ENCODE results near the gene BOD1. TPM values are rescaled to one million over a fixed set of nuclear protein-coding genes. Genes with fewer than 3 reads are reported as not detected.

BOD1 gene
- total and polyA plus RNA-seq, 2 of the 8 experiments (the other 6 are each of a cell fraction or from before 2014, with no cell fraction given): 107 to 149 TPM

- Histone ChIP-seq H2BK12ac (ENCODE audit: low read depth, low read length) (peak overlapping the region; percentile 99; the same call in 1 of the 2 replicates), H3K9ac (replicated peaks in 1 of 4; ENCODE audit: extremely low read depth in 1 of 4, low read depth in 3 of 4, low read length in 3 of 4) (no peak overlapping the region), H2BK120ac (replicated peaks; ENCODE audit: low read depth, low read length) (peak overlapping the region; percentile 16), H3K18ac (ENCODE audit: extremely low read depth, low read length) (peak overlapping the region; percentile 55; the same call in 1 of the 2 replicates), H3K23me2 (ENCODE audit: low read depth, low read length) (no peaks in the 10 kb centered on the region; the same call in 1 of the 2 replicates), H3K23ac (ENCODE audit: insufficient read length) (no peak overlapping the region), H2BK15ac (ENCODE audit: low read length) (peak overlapping the region; percentile 92; the same call in 1 of the 2 replicates), H4K5ac (ENCODE audit: insufficient read length, low read depth, low read length) (no peak overlapping the region), H3K79me1 (ENCODE audit: low read depth, low read length) (no peaks in the 10 kb centered on the region), H3K9me3 (ENCODE audit: insufficient read depth in 2 of 2, low read depth in 1 of 2, low read length in 1 of 2) (no peaks in the 10 kb centered on the region), H3K27me3 (replicated peaks in 1 of 4; ENCODE audit: control insufficient read depth in 3 of 4, extremely low read depth in 1 of 4, insufficient read depth in 3 of 4, low read length in 3 of 4) (no peaks in the 10 kb centered on the region), H3K4me2 (ENCODE audit: insufficient read depth in 1 of 2, low read depth in 2 of 2, low read length in 2 of 2) (no peak overlapping the region), H3K4me3 (ENCODE audit: extremely low read depth in 1 of 4, insufficient read depth in 2 of 4, low read depth in 3 of 4, low read length in 4 of 4) (no peak overlapping the region), H2AK5ac (ENCODE audit: low read depth, low read length) (no peak overlapping the region), H2AFZ (ENCODE audit: low read length) (no peak overlapping the region), H3K56ac (replicated peaks; ENCODE audit: insufficient read length, low read depth, low read length) (no peak overlapping the region), H2BK5ac (ENCODE audit: low read depth, low read length) (peak overlapping the region; percentile 95; the same call in 1 of the 2 replicates), H3K4me1 (replicated peaks in 1 of 4; ENCODE audit: control insufficient read depth in 3 of 4, insufficient read depth in 4 of 4, low read length in 3 of 4) (peaks cover 12 to 18% (median 16%) of the 10 kb centered on the region in 4 experiments), H4K20me1 (replicated peaks in 1 of 2; ENCODE audit: control insufficient read depth in 1 of 2, insufficient read depth in 2 of 2, low read length in 2 of 2) (no peaks in the 10 kb centered on the region), H2BK20ac (ENCODE audit: low read length) (peak overlapping the region; percentile 80; the same call in 1 of the 2 replicates), H3K27ac (ENCODE audit: low read depth, low read length) (no peak overlapping the region), H3K79me2 (ENCODE audit: control insufficient read depth in 1 of 2, insufficient read depth in 2 of 2, low read length in 2 of 2) (no peaks in the 10 kb centered on the region), H4K8ac (ENCODE audit: extremely low read depth, insufficient read depth, low read length) (no peak overlapping the region), H3K36me3 (ENCODE audit: control insufficient read depth in 2 of 4, insufficient read depth in 4 of 4, low read length in 3 of 4) (no peaks in the 10 kb centered on the region), H4K91ac (replicated peaks; ENCODE audit: insufficient read length, low read length) (peak overlapping the region; percentile 75), H3K14ac (ENCODE audit: insufficient read length) (no peak overlapping the region), H3K4ac (replicated peaks; ENCODE audit: insufficient read length, low read depth, low read length) (no peak overlapping the region)
- FAIRE-seq: peak; percentile 76
- ChIA-PET POLR2A (ENCODE audit: partially characterized antibody) (interaction anchor here (0.6 to 2.1 kb wide), 6 partner anchors 11 to 339 kb away, joined by 3 to 17 read pairs (median 4); partner anchors contain the start of gene BOD1), CTCF (ENCODE audit: partially characterized antibody) (interaction anchor here (0.6 to 5.4 kb wide), 50 partner anchors 11 to 599 kb away, joined by 3 to 72 read pairs (median 4); partner anchors contain the start of gene NSG2)
- WGBS, 2 experiments (ENCODE audit: extremely low coverage in 1 of 2, insufficient coverage in 1 of 2, insufficient read length in 1 of 2, insufficient replicate concordance in 2 of 2, low coverage in 1 of 2, low lambda C conversion rate in 2 of 2, missing lambda C conversion rate in 1 of 2): 86% methylated on average over 1 of the region's 1 CpG; no CpG with 5 or more reads in 1 of the 2 experiments
- TF ChIP-seq FOSL1 (IDR thresholded peaks at IDR 0.05; ENCODE audit: insufficient read depth, low read depth, low read length): no peak
- peak; percentile 88 for TF ChIP-seq MAX (IDR thresholded peaks at IDR 0.05)
- peak; percentile 44 for TF ChIP-seq E2F6 (IDR thresholded peaks at IDR 0.05)
- peak; percentile 64 to 81 for TF ChIP-seq RAD21 (IDR thresholded peaks at IDR 0.05 in 1 of 2, conservative IDR thresholded peaks at IDR 0.05 in 1 of 2; ENCODE audit: low read depth in 2 of 2, low read length in 2 of 2)
- peak; percentile 71 to 87 (median 81) for TF ChIP-seq CTCF (IDR thresholded peaks at IDR 0.05; ENCODE audit: control extremely low read depth in 1 of 3, insufficient read depth in 1 of 3, low read depth in 1 of 3, low read length in 3 of 3)
- peak; percentile 34 to 90 for DNase-seq (ENCODE audit: low read depth in 1 of 2, low spot score in 2 of 2)
Observed at GRCh38 chr5:173629628-173630027, 13.2 kb upstream of the BOD1 start.

Measured in H1 (cell line).